Thyroid gland (tissue), 4 donors: Measurements from ENCODE around the gene THRB.

ENCODE experiments used
- POLR2A ChIP-seq, 2 donors: fragments of 450-650 bp; IDR thresholded peaks; one replicate each; pipeline ENCODE4 v1.6.1; 2017; ENCODE audit warnings: antibody characterized with exemption in 2 of 2, mild to moderate bottlenecking in 2 of 2, moderate library complexity in 1 of 2
- TF ChIP-seq, protein P1 (sequence below), 6 experiments: fragments of 200-600 bp in 3 of 6; fragments of 450-650 bp in 3 of 6; sonication (generic) in 3 of 6; IDR thresholded peaks; one replicate each; pipeline ENCODE4 v1.5.1; 2016 to 2019; ENCODE audit warnings: antibody characterized with exemption in 6 of 6, mild to moderate bottlenecking in 2 of 6, inconsistent platforms in 1 of 6, moderate library complexity in 1 of 6

DNA sequence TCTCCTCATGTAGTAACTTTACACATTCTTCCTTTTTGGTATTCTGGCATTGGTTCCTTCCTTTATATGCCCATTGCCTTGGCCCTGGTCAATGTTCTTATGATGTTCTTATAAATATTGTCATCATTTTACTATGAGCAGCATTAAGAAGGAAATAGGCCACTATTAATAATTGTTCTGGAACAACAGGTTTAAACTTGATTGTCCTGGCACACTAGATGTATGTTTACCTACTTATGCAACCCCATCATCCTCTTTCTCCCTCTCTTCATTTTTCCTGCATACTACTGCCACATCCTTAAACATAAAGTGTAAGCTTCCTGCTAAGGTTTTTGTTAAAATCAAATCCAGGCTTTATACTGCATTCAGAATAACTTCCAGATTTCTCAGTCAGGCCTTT lies 114.7 kb downstream of the THRB start:
- TF ChIP-seq POLR2A (IDR thresholded peaks at IDR 0.05), result no peak
- TF ChIP-seq, protein P1, sequence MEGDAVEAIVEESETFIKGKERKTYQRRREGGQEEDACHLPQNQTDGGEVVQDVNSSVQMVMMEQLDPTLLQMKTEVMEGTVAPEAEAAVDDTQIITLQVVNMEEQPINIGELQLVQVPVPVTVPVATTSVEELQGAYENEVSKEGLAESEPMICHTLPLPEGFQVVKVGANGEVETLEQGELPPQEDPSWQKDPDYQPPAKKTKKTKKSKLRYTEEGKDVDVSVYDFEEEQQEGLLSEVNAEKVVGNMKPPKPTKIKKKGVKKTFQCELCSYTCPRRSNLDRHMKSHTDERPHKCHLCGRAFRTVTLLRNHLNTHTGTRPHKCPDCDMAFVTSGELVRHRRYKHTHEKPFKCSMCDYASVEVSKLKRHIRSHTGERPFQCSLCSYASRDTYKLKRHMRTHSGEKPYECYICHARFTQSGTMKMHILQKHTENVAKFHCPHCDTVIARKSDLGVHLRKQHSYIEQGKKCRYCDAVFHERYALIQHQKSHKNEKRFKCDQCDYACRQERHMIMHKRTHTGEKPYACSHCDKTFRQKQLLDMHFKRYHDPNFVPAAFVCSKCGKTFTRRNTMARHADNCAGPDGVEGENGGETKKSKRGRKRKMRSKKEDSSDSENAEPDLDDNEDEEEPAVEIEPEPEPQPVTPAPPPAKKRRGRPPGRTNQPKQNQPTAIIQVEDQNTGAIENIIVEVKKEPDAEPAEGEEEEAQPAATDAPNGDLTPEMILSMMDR (IDR thresholded peaks at IDR 0.05), result no peak
